Bronchial epithelial cell (primary cell): ENCODE results near the gene RAF1. TPM values are rescaled to one million over a fixed set of nuclear protein-coding genes. Genes with fewer than 3 reads are reported as not detected.

ENCODE experiments used
- DNase-seq: peaks from one replicate; pipeline ENCODE4 v3.0.0-alpha.2; 2010; ENCODE audit warnings: low read depth
- FAIRE-seq: peaks from 2 replicates; lab custom pipeline; 2011; peaks lifted over from hg19 to GRCh38; lab: Jason Lieb, UNC
- H3K27me3 ChIP-seq: 2 replicates; pipeline ENCODE4 v1.5.1; 2011; ENCODE audit warnings: low read length; ENCODE audit not compliant: control insufficient read depth, insufficient read depth
- H3K36me3 ChIP-seq: 2 replicates; pipeline ENCODE4 v1.5.1; 2011; ENCODE audit warnings: low read length; ENCODE audit not compliant: control insufficient read depth, insufficient read depth
- H3K4me3 ChIP-seq: 2 replicates; pipeline ENCODE4 v1.5.1; 2011; ENCODE audit warnings: mild to moderate bottlenecking, low read depth, low read length, control low read depth
- CTCF ChIP-seq: IDR thresholded peaks from 2 replicates; pipeline ENCODE4 v1.5.1; 2011; ENCODE audit warnings: mild to moderate bottlenecking, moderate library complexity, low read length, control low read depth, inconsistent platforms; ENCODE audit not compliant: insufficient read depth, severe bottlenecking
- total RNA-seq: library from RNA; depleted of rRNA; stranded (reverse); fragments of >200 nt; gene quantifications from 2 replicates; pipeline ENCODE4 v1.2.1, GENCODE V29; 2014

RAF1 gene
- total RNA-seq, 1 donor from 2014 or later = 83.5 TPM

GRCh38 chr3:12608376-12608775, 55.5 kb downstream of the RAF1 start:
- peaks cover 10% of the 10 kb centered on the region for H3K36me3 ChIP-seq
- H3K27me3 ChIP-seq = no peaks in the 10 kb centered on the region
- TF ChIP-seq CTCF = no peak
- no peak overlapping the region for H3K4me3 ChIP-seq
- no peak for FAIRE-seq
- no peak for DNase-seq

GRCh38 chr3:12603969-12604368, 59.9 kb downstream of the RAF1 start:
- H3K36me3 ChIP-seq = peaks cover 9% of the 10 kb centered on the region
- no peaks in the 10 kb centered on the region for H3K27me3 ChIP-seq
- no peak overlapping the region for H3K4me3 ChIP-seq
- DNase-seq (no peak), FAIRE-seq (no peak)
- TF ChIP-seq CTCF = no peak

GRCh38 chr3:12601072-12601471, 62.8 kb downstream of the RAF1 start:
- Histone ChIP-seq H3K27me3 (no peaks in the 10 kb centered on the region), H3K36me3 (peaks cover under 1% of the 10 kb centered on the region), H3K4me3 (no peak overlapping the region)
- FAIRE-seq (no peak), DNase-seq (no peak)
- no peak for TF ChIP-seq CTCF

- DNase-seq (no peak), FAIRE-seq (no peak)
- no peak for TF ChIP-seq CTCF
- Histone ChIP-seq H3K27me3 (no peaks in the 10 kb centered on the region), H3K4me3 (no peak overlapping the region), H3K36me3 (peaks cover 4% of the 10 kb centered on the region)
Measured at GRCh38 chr3:12598890-12599289, 65.0 kb downstream of the RAF1 start.

GRCh38 chr3:12593473-12593872, 70.4 kb downstream of the RAF1 start:
- H3K4me3 ChIP-seq = no peak overlapping the region
- H3K36me3 ChIP-seq = peaks cover 13% of the 10 kb centered on the region
- FAIRE-seq = no peak
- no peaks in the 10 kb centered on the region for H3K27me3 ChIP-seq
- DNase-seq = no peak
- TF ChIP-seq CTCF = no peak

GRCh38 chr3:12591997-12592715, 71.8 kb downstream of the RAF1 start:
- H3K36me3 ChIP-seq = peaks cover 14% of the 10 kb centered on the region
- no peak for FAIRE-seq
- no peak for DNase-seq

More at GRCh38 chr3:12591997-12592715, 71.8 kb downstream of the RAF1 start:
- no peak for TF ChIP-seq CTCF
- Histone ChIP-seq H3K27me3 (no peaks in the 10 kb centered on the region), H3K4me3 (no peak overlapping the region)
